ENCODE data around the gene NSD1. TPM values are rescaled to one million over a fixed set of nuclear protein-coding genes. Genes with fewer than 3 reads are reported as not detected.

Gene NSD1
- total RNA-seq, 1 donor from 2014 or later, result 89.8 TPM

- DNase-seq, result no peak
Measured at GRCh38 chr5:177098470-177099141, 35.0 kb upstream of the NSD1 start.

DNA sequence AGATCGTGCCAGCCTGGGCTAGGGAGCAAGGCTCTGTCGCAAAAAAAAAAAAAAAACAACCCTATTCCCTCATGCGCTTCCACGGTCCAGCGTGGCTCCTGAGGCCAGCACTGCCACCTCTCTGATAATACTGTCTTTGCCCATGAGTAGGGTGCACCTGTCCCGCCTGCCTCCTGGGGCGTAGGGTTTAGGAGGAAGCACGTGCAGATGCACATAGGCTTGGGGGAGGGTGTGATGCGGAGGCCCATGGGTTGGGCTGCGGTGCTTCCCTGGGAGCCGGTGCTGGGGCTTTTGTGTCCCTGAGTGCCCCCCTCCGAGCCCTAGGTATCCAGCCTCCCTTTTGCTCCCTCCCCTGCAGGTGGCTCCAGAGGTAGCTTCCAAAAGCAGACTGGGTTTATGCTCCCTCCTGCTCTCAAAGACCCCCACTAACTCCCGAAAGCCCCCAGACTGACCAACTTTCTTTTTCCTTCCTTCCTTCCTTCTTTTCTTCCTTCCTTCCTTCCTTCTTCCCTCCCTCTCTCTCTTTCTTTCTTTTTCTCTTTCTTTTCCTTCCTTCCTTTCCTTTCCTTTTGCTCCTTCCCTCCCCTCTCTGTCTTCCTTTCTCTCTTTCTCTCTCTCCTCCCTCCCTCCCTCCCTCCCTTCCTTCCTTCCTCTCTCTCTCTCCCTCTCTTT, 34.0 kb upstream of the NSD1 start:
- DNase-seq, result no peak

- no peak for DNase-seq
Measured at GRCh38 chr5:177100714-177101121, 32.9 kb upstream of the NSD1 start.

GRCh38 chr5:177103523-177104253, 29.9 kb upstream of the NSD1 start:
- DNase-seq, result no peak

GRCh38 chr5:177105691-177106476, 27.7 kb upstream of the NSD1 start:
- DNase-seq, result no peak

DNA sequence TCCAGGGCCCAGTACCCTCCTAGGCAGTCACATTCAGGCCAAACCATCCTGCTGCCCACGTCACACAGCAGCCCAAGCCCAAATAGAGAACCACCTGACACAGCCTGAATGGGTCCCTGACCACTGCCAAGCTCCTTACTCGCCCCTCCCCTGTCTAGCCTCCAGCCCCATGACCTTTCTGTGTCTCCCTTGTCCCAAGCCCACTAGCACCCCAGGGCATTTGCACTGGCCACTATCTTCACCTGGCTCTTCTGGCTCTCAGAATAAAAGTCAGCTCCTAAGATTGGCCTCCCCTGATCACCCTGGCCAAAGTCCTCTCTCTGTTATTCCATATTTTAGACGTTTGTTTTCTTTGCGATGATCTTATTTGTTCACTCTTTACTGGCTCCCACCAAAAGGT, 26.4 kb upstream of the NSD1 start:
- no peak for DNase-seq

DNA sequence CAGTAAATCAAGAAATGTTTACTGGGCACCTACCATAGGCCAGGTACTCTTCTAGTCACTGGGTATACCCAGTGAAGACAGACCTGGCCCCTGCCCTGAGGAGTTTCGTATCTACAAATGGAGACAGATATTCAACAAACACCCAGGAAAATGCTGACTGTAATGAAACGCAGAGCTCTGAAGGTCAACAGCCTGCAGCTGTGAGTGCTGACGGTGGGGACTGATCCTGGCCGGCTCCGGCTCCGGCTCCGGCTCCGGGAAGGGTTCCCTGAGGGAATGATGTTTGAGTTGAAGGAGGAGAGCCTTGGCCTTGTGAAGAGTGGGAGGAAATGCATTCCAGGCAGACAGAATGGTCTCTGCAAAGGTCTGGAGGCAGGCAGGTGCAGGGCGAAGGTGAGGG, 23.8 kb upstream of the NSD1 start:
- DNase-seq, result no peak

GRCh38 chr5:177111720-177112394, 21.7 kb upstream of the NSD1 start:
- no peak for DNase-seq

GRCh38 chr5:177112589-177113220, 20.9 kb upstream of the NSD1 start:
- DNase-seq, result no peak

- DNase-seq, result peak; percentile 35
Measured at GRCh38 chr5:177113566-177114424, 19.8 kb upstream of the NSD1 start.

DNA sequence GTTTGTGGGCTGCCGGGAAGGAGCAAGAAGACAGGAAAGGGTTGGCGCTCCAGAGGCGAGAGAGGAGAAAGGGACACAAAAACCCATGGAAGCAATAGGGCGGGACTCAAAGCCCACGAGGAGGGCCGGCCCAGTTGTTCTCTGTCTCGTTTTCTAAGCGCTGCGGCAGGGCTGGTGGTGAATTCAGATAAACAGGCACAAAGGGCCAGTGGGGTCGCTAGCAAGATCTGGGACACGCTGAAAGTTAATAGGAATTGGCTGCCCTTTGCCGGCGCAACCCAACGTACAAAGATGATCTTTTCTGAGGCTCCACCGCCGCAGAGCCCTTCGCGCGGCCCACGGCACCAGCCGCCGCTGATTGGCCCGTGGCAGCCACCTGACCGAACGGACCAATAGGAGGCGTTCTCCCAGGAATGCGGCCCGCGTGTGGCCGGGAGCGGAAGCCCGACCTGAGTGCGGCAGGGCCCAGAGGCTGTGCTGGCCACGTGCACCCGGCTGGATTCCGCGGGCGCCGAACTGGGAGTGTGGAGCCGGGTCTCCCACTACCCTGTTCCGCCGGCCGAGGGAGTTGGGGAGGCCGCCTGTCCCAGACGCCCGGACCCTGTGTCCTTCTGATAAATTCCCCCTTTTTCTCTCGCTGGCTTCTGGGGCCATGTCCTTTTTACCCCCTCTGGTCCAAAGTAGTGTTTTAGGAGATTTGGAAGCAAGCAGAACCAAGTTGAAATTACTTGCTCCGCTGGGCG, 16.8 kb upstream of the NSD1 start:
- peak; percentile 86 for DNase-seq

GRCh38 chr5:177117441-177118045, 16.0 kb upstream of the NSD1 start:
- DNase-seq, result no peak

- no peak for DNase-seq
Measured at GRCh38 chr5:177122566-177122965, 11.0 kb upstream of the NSD1 start.

DNA sequence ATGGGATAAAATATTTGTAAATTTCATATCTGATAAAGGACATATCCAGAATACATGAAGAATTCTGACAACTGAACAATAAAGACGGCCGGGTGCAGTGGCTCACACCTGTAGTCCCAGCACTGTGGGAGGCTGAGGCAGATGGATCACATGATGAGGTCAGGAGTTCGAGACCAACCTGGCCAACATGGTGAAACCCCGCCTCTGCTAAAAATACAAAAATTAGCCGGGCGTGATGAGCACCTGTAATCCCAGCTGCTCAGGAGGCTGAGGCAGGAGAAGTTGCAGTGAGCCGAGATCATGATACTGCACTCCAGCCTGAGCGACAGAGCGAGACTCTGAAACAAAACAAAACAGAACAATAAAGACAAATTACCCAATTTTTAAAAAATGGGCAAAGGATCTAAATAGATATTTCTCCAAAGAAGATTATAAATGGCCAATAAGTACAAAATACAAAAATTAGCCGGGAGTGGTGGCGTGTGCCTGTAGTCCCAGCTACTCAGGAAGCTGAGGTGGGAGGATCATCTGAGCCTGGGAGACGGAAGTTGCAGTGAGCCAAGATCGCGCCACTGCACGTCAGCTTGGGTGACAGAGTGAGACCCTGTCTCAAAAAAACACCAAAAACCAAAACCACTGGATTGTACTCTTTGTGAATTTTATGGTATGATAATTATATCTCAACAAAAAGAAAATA, 9.6 kb upstream of the NSD1 start:
- DNase-seq, result no peak

GRCh38 chr5:177124486-177124991, 9.0 kb upstream of the NSD1 start:
- no peak for DNase-seq

DNA sequence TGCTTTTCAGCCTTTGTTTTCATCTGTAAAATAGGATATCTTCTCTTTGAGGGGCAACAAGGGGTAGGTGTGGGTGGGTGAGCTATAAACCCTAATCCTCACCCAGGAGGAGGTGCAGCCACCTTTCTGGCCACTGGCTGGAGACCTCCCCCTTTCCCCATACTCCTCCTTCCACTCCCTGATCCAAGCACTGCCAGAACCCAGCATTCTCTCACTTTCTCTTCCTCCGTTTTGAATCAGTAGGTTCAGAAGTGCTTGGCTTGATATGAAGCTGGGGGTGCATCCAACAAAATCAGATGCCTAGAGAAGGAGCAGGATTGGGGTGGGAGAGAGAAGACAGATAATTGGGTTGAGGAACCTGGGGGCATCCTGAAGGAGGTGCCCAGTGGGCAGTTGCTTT, 6.8 kb upstream of the NSD1 start:
- no peak for DNase-seq

DNA sequence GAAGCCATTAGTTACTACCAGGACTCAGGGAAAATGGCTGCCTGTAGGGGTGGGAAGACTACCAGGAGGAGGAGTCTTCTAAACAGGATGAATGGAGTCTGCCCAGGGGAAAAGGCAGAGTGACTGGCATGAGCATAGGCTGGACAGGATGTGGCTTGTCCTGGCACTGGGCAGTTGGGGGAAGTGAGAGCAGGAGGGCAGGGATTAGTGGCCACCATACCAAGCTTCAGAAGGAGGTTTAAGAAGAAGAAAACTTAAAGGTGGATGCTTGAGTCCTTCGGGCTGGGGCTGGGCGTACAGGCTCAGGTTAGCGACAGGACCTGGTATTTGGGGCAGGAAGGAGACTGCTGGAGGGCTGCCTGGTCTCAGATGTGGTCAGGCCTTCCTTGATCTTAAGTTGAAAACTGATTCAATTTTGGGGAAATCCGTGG, 5.0 kb upstream of the NSD1 start:
- DNase-seq, result no peak

- DNase-seq, result no peak
Measured at GRCh38 chr5:177130211-177131018, 3.2 kb upstream of the NSD1 start.
